ENCODE measurements around the gene NPIPB6.
"Not testable (repeated sequence)": the region's sequence is repeated elsewhere in the genome, so short reads cannot be mapped to it uniquely, and the experiment has no call there.

Gene NPIPB6

DNA sequence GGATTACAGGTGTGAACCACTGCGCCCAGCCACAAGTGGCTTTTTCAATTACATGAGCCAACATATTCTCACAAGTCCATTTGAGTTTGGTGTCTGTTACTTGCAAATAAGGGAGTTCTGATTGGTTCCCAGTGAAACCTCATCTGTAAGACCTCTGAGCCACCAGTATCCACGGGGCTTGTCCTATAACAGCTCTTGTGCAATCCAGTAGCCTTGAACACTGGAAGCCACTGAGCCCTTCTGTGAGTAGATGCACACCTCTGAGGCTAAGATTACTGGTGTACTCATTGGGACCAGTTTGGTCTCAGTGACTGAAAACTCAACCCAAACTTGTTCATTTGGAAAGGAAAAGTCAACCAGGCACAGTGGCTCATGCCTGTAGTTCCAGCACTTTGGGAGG is 32.3 kb downstream of the NPIPB6 start:
- DNase-seq (ENCODE audit: low read depth, low spot score); CTCF ChIA-PET; POLR2A ChIA-PET; H3K4me3 ChIP-seq (ENCODE audit: low read depth, low read length): not testable (repeated sequence)

DNA sequence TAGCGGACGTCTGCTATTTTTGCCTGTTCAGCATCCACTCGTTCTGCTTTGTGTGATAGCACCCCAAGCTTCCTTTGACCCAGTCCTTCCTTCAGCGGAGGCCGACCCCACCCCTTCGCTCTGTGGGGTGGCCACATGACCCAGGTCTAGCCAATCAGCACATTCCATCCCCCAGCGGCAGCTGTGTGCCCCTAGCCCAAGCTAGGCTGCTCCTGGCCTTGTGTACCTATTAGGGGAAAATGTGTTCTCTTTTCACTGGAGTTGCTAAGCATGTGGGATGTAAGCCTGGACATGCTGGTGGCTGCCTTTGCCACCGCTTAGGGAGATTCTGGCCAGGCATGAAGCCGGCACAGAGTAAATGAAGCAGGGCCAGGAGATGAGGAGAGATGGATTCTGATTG is 33.1 kb downstream of the NPIPB6 start:
- POLR2A ChIA-PET; DNase-seq (ENCODE audit: low read depth, low spot score); H3K4me3 ChIP-seq (ENCODE audit: low read depth, low read length); CTCF ChIA-PET: not testable (repeated sequence)

- no peak for DNase-seq (ENCODE audit: low read depth, low spot score)
- TF ChIP-seq, protein P1, sequence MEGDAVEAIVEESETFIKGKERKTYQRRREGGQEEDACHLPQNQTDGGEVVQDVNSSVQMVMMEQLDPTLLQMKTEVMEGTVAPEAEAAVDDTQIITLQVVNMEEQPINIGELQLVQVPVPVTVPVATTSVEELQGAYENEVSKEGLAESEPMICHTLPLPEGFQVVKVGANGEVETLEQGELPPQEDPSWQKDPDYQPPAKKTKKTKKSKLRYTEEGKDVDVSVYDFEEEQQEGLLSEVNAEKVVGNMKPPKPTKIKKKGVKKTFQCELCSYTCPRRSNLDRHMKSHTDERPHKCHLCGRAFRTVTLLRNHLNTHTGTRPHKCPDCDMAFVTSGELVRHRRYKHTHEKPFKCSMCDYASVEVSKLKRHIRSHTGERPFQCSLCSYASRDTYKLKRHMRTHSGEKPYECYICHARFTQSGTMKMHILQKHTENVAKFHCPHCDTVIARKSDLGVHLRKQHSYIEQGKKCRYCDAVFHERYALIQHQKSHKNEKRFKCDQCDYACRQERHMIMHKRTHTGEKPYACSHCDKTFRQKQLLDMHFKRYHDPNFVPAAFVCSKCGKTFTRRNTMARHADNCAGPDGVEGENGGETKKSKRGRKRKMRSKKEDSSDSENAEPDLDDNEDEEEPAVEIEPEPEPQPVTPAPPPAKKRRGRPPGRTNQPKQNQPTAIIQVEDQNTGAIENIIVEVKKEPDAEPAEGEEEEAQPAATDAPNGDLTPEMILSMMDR (IDR thresholded peaks at IDR 0.05; ENCODE audit: insufficient read depth, low read length, missing control alignments): peak; percentile 87
- ChIA-PET CTCF (interaction anchor here (0.9 to 2.6 kb wide), 7 partner anchors 9 to 49 kb away, joined by 3 to 13 read pairs (median 6); no protein-coding TSS in a partner anchor), POLR2A (no interaction called here)
- no peak overlapping the region for H3K4me3 ChIP-seq (ENCODE audit: low read depth, low read length)
Measured at GRCh38 chr16:28326881-28327610, 36.3 kb downstream of the NPIPB6 start.

DNA sequence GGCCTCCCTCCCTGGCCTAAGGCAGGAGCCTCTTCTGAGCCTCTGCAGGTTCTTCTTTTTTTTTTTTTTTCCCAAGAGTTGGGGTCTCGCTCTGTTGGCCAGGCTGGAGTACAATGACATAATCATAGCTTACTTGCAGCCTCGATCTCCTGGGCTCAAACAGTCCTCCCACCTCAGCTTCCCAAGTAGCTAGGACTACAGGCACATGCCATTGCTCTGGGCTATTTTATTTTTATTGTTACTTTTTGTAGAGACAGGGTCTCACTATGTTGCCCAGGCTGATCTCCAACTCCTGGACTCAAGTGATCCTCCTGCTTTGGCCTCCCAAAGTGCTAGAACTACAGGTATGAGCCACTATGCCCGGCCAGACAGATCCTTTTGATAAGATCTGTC is 38.4 kb downstream of the NPIPB6 start:
- ChIA-PET POLR2A (no interaction called here), CTCF (interaction anchor here (2.3 to 2.6 kb wide), 2 partner anchors 12 to 47 kb away, joined by 13 to 15 read pairs; no protein-coding TSS in a partner anchor)
- DNase-seq (ENCODE audit: low read depth, low spot score): no peak
- TF ChIP-seq, protein P1 (IDR thresholded peaks at IDR 0.05; ENCODE audit: insufficient read depth, low read length, missing control alignments): no peak
- H3K4me3 ChIP-seq (ENCODE audit: low read depth, low read length): no peak overlapping the region

DNA sequence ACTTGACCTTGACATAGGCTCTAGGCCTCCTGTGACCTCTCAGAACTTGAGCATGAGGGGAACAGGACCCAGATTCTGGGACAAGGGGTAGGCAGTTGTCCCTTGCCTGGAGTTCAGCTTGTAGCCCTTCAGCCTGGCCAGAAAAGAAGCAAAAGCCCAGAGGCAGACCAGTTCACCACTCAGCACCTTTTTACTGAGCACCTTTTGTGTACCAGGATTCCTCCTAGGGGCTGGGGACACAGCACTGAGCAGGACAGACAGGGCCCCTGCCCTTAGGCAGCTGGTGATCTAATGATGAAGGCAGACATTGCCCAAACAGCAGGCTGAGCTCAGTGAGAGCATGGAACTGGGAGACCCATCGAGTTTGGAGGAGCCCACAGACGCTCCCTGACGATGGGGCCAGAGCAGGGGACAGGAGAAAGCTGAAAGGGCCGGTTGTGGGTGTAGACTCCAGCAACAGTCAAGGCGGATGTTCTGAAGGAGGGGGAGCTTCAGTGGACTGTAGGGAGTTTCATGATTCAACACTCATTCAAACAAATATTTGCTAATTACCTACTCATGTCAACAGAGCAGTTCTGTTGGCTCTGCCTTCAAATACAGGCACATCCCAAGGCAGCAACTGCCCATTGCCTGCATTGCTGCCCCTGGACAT is 38.9 kb downstream of the NPIPB6 start:
- H3K4me3 ChIP-seq (ENCODE audit: low read depth, low read length): no peak overlapping the region
- TF ChIP-seq, protein P1 (IDR thresholded peaks at IDR 0.05; ENCODE audit: insufficient read depth, low read length, missing control alignments): no peak
- CTCF ChIA-PET: interaction anchor here (2.3 to 2.6 kb wide), 2 partner anchors 11 to 47 kb away, joined by 13 to 15 read pairs; no protein-coding TSS in a partner anchor
- POLR2A ChIA-PET: no interaction called here
- no peak for DNase-seq (ENCODE audit: low read depth, low spot score)

DNA sequence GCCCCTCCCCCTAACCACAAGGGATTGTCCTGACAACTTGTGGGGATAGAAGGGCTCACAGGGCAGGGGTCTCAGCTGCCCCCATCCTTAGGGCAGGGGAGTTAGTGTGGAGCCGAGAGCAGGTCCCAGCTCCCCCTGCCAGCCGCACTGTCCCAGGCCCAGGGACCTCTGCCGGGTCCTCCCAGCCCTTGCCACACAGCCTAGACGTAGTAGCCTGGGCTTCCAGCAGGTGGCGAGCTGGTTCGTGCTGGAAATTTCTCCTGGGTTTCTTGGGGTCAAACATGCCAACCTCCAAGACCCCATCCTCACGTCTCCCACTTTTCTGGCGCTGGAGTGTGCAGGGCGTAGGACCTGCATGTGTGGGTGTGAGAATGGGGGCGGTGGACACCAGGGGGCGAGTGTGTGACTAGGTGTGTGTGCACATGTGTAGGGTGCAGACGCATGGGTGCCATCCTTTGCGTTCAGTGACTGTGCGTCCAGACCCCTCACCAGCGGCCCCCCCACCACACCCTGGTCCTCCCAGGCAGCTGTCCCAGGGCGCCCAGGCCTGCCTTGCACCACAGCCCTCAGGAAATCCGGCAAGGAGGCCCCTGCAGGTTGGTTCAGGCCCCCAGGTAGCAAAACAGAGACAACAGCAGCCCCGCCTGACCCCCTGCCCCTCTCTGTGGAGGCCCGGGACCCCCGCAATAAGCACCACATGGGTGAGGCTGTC is 41.5 kb downstream of the NPIPB6 start:
- POLR2A ChIA-PET: no interaction called here
- DNase-seq (ENCODE audit: low read depth, low spot score): no peak
- TF ChIP-seq, protein P1 (IDR thresholded peaks at IDR 0.05; ENCODE audit: insufficient read depth, low read length, missing control alignments): peak; percentile 76
- no peak overlapping the region for H3K4me3 ChIP-seq (ENCODE audit: low read depth, low read length)
- CTCF ChIA-PET: interaction anchor here (0.8 to 7.5 kb wide), 11 partner anchors 9 to 123 kb away, joined by 3 to 119 read pairs (median 4); partner anchors contain the start of gene SBK1

DNA sequence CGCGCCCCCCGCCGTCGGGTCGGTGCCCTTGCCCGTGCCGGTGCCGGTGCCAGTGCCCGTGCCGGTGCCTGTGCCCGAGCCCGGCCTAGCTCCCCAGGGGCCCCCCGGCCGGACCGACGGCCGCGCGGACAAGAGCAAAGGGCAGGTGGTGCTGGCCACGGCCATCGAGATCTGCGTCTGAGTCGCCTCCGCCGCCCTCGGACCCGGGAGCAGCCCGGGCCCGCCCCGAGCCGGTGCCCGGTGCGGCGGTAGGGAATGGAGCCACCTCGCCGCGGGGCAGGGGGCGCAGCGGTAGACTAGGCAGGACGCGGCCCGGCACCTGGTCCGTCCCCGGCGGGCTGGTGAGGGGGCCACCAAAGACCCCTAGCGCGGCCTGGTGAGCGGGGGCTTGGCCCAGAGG is 42.6 kb downstream of the NPIPB6 start:
- TF ChIP-seq, protein P1 (IDR thresholded peaks at IDR 0.05; ENCODE audit: insufficient read depth, low read length, missing control alignments): no peak
- no peak overlapping the region for H3K4me3 ChIP-seq (ENCODE audit: low read depth, low read length)
- ChIA-PET POLR2A (no interaction called here), CTCF (interaction anchor here (1.3 to 7.5 kb wide), 5 partner anchors 8 to 45 kb away, joined by 5 to 119 read pairs (median 8); no protein-coding TSS in a partner anchor)
- no peak for DNase-seq (ENCODE audit: low read depth, low spot score)

Data from AG04449 (cell line).